Stimulated activated naive B cell treated with anti-CD40 and anti-IgM and Interleukin-4, amounts not matched to agents 10 μg/mL and 1 μg/mL and 100 μg/mL, for 72 hours (primary cell): ENCODE data around the gene RAD51B.

Source experiments
- ATAC-seq, 2 donors: fragments of 150-1000 bp; cut with Tn5 transposase; replicated peaks; 2 replicates each; pipeline ENCODE4 v1.10.0; 2021; ENCODE audit warnings: moderate library complexity in 1 of 2
- DNase-seq: peaks from one replicate; pipeline ENCODE4 v3.0.0; 2021
- H3K27ac Mint-ChIP-seq: one replicate; pipeline ENCODE4 v1.8.0; 2022; ENCODE audit warnings: mild to moderate bottlenecking, mixed read lengths
- H3K27me3 Mint-ChIP-seq, 2 donors: one replicate each; pipeline ENCODE4 v1.8.0; 2022; ENCODE audit warnings: mixed read lengths in 2 of 2
- H3K36me3 Mint-ChIP-seq, 2 donors: one replicate each; pipeline ENCODE4 v1.8.0; 2022; ENCODE audit warnings: mixed read lengths in 2 of 2, mild to moderate bottlenecking in 1 of 2
- H3K4me1 Mint-ChIP-seq, 2 donors: one replicate each; pipeline ENCODE4 v1.8.0; 2022; ENCODE audit warnings: mixed read lengths in 2 of 2, mild to moderate bottlenecking in 1 of 2
- H3K4me3 Mint-ChIP-seq, 2 donors: one replicate each; pipeline ENCODE4 v1.8.0; 2022; ENCODE audit warnings: mild to moderate bottlenecking in 2 of 2, mixed read lengths in 2 of 2, moderate library complexity in 1 of 2
- H3K9me3 Mint-ChIP-seq, 2 donors: one replicate each; pipeline ENCODE4 v1.8.0; 2022; ENCODE audit warnings: mixed read lengths in 2 of 2, mild to moderate bottlenecking in 1 of 2

RAD51B gene

DNA sequence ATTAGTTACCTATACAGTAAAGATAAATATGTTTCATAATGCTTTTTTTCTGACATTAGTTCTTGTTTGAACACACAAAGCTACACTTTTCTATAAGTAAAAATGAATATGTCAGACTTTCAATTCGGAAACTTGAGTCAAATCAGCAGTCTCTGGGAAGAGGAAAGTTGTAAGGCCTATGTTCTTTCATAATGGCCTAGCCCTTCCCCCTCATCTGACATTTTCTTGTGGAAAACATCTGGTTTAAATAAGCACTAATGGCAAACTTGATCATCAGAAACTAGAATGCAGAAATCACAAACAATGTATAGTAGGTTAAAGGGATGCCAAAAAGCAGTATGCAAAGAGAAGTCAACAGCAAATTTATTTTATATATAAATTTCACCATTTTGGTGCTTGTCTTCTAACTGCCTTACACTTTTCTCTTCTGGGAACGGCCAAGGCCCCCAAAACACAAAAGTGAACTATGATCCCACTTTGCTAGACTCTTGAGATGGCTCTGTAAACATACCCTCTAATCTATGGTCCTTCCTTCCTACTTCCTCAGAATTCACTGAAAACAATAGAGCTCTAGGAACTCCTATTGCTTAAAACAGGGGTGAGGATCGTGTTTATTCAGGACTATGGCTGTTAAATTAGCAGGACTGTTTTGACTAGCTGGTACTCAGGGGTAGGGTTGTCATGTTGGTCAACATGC is 444.1 kb downstream of the RAD51B start:
- H3K9me3 Mint-ChIP-seq = peaks cover 1 to 4% of the 10 kb centered on the region in 2 donors
- peaks cover 50 to 84% of the 10 kb centered on the region in 2 donors for H3K4me1 Mint-ChIP-seq
- H3K36me3 Mint-ChIP-seq = peaks cover 7 to 11% of the 10 kb centered on the region in 2 donors
- peak overlapping the region; percentile 86 for H3K27ac Mint-ChIP-seq
- no peaks in the 10 kb centered on the region for H3K27me3 Mint-ChIP-seq
- H3K4me3 Mint-ChIP-seq = no peak overlapping the region
- ATAC-seq = no peak
- no peak for DNase-seq

DNA sequence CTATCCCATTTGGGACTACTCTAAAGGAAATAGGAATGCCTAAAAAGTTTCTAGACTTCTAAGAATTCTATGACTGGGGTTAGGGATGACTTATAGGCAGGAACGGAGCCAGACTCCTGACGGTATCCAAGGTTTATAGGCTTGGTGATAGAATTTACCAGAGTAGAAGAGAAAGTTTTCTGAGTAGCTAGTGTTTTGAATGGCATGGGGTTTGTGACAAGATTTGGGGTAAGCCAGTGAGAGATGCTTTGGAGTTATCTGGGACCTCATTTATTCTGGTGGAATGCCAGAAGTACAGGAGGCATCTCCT is 444.6 kb downstream of the RAD51B start:
- ATAC-seq (no peak), DNase-seq (no peak)
- H3K4me3 Mint-ChIP-seq = no peak overlapping the region
- H3K4me1 Mint-ChIP-seq = peaks cover 51 to 84% of the 10 kb centered on the region in 2 donors
- peaks cover 6 to 8% of the 10 kb centered on the region in 2 donors for H3K36me3 Mint-ChIP-seq
- no peaks in the 10 kb centered on the region for H3K27me3 Mint-ChIP-seq
- peak overlapping the region; percentile 86 for H3K27ac Mint-ChIP-seq
- peaks cover 0 to 3% of the 10 kb centered on the region in 2 donors for H3K9me3 Mint-ChIP-seq

DNA sequence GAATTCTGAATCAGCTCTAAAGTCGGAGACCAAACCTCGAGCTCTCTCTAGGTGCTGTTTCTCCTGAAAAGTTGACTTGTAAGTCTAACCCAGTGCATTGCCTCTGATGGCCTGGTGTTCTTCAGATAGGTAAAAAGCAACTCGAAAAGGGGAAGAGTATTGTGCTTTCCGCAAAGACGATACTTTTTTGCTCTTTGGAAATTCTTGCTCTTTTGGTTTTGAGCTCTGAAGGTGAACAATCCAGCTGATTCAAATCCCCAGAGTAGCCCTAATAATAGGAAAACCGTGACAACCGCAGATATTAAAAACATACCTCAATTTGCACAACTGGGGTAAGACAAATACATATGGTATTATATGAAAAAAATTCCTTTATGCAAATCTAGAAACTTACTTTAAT is 447.4 kb downstream of the RAD51B start:
- Mint-ChIP-seq H3K36me3 (peaks cover 3 to 13% of the 10 kb centered on the region in 2 donors), H3K9me3 (peaks cover 0 to 5% of the 10 kb centered on the region in 2 donors), H3K27ac (peak overlapping the region; percentile 97), H3K4me3 (peak overlapping the region; percentile 1 to 23), H3K27me3 (no peaks in the 10 kb centered on the region), H3K4me1 (peaks cover 61 to 88% of the 10 kb centered on the region in 2 donors)
- ATAC-seq (peak; percentile 75), DNase-seq (peak; percentile 62)

DNA sequence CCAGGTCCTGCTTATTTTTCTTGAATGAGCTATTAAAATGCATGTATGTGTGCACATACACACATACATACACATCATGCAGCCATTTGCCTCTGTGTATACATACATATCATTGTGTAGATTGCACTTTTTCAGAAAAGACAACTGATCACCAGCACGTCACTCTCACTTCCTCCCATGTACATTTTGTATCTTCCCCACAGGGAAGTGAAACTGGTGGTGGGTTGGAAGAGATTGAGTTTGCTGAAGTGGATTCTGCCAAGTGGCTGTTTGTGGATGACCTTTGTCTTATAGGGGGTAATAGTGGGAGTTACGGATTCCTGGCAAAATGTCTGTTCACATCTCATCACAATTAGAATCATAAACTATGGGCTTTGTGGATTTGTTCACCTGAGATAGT is 448.6 kb downstream of the RAD51B start:
- Mint-ChIP-seq H3K9me3 (peaks cover 0 to 5% of the 10 kb centered on the region in 2 donors), H3K4me3 (peak overlapping the region; percentile 28 to 49), H3K36me3 (peaks cover 3 to 11% of the 10 kb centered on the region in 2 donors), H3K27me3 (no peaks in the 10 kb centered on the region), H3K4me1 (peaks cover 51 to 83% of the 10 kb centered on the region in 2 donors), H3K27ac (peak overlapping the region; percentile 97)
- DNase-seq (peak; percentile 86), ATAC-seq (peak; percentile 71 to 74)

DNA sequence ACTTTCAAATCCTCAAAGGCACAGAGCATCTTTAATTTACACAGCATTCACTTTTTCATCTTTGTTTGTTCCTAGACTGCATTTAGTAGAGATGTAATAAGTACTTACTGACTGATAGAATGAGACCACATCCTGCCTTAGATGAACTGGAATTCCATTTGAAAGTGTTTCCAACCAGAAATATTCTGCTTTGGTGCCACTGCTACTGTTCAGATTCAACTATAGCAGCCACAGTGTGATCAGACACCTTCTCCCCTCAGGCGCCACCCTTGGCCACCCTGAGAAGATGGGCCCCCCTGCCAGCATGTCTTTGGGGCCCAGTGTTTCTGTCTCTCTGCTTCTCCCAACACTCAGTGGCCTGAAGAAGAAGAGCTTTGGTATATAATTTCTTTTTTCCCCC is 449.1 kb downstream of the RAD51B start:
- Mint-ChIP-seq H3K9me3 (peaks cover 0 to 5% of the 10 kb centered on the region in 2 donors), H3K36me3 (peaks cover 3 to 10% of the 10 kb centered on the region in 2 donors), H3K27me3 (no peaks in the 10 kb centered on the region), H3K4me3 (peak overlapping the region; percentile 15 to 28), H3K27ac (peak overlapping the region; percentile 97), H3K4me1 (peaks cover 51 to 83% of the 10 kb centered on the region in 2 donors)
- ATAC-seq = peak; percentile 17 to 20
- DNase-seq = no peak

DNA sequence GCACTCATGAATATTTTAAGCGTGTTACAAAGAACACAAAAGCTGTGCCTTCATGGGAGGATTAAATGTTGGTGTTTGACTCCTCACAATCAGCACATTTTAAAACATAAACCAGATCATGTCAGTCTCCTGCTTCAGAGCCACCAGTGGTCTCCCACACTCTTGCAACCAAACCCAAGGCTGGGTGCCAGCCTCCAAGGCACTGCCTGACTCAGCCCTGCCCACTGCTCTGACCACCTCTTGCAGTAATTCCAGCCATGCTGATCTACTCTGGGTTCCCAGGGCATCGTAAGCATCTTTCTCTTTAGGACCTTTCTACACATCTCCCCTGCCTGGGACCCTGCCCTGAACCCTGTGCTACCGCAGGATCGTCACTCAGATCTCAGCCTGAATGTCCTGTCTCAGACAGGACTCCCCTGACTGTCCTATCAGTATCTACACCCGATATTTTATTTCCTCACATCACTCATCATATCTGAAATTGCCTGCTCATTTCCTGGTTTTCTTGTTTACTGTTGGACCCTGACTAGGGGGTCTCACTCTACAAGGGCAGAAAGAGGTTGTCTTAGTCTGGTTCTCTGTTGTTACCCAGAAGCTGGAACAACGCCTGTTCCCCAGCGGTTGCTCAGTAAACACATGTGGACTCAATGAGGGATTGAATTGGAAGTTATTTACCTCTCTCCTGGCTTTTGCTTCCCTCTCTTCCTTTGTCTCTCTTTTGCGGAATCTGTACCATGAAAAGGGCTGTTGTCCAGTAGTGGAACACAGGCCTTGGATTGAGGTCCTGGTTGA is 449.8 kb downstream of the RAD51B start:
- H3K27ac Mint-ChIP-seq = peak overlapping the region; percentile 97
- H3K4me1 Mint-ChIP-seq = peaks cover 50 to 83% of the 10 kb centered on the region in 2 donors

DNA sequence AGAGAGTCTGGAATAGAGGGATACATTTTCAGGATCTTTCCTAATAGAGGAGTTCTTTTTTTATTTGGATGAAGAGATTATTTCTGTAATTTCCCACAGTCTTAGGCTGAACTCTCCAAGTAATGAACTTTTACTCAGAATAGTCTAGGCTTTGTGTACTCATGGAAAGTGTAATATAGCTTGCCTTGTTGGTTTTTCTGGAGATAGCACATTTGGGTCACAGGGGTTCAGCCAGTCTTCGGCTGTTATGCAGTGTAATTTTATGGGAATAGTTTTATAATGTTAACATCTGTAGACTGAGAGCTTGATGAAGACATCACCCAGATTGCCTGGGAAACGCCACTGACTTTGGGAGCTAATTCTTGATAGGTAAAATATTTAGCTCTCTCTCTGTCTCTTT is 450.8 kb downstream of the RAD51B start:
- Mint-ChIP-seq H3K9me3 (peaks cover 1 to 5% of the 10 kb centered on the region in 2 donors), H3K27me3 (no peaks in the 10 kb centered on the region), H3K27ac (peak overlapping the region; percentile 97), H3K4me3 (no peak overlapping the region), H3K36me3 (peaks cover 3 to 10% of the 10 kb centered on the region in 2 donors), H3K4me1 (peaks cover 54 to 89% of the 10 kb centered on the region in 2 donors)
- DNase-seq (no peak), ATAC-seq (no peak)

More for the DNA sequence above, 449.8 kb downstream of the RAD51B start:
- Mint-ChIP-seq H3K36me3 (peaks cover 3 to 10% of the 10 kb centered on the region in 2 donors), H3K9me3 (peaks cover 1 to 5% of the 10 kb centered on the region in 2 donors), H3K27me3 (no peaks in the 10 kb centered on the region), H3K4me3 (peak overlapping the region in 1 of 2 donors; percentile 33)
- ATAC-seq = peak in 1 of 2 donors; percentile 14
- no peak for DNase-seq

DNA sequence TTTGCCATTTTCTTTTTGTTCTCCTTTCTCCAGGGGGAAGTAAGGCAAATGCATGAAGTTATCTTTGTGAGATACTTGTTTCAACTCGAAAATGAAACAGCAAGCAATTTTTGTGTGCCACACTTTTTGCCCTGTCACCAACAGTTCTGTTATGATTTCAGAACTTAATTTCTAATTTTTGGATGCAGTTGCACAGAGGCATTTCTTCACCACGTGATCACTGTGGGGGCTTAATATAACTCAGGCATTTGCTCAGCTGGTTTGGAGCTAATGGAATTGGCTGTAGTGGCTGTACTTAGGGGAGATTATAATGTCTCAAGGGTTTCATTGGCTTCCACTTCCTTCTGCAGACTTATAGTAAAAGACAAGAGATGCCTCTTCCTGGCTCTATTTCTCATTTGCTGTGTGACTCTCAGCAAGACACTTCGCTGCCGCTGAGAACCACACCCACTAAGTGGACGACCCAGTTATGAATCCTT is 452.4 kb downstream of the RAD51B start:
- Mint-ChIP-seq H3K27ac (peak overlapping the region; percentile 97), H3K27me3 (no peaks in the 10 kb centered on the region), H3K4me1 (peaks cover 62 to 93% of the 10 kb centered on the region in 2 donors), H3K9me3 (peaks cover 1 to 5% of the 10 kb centered on the region in 2 donors), H3K36me3 (peaks cover 3 to 15% of the 10 kb centered on the region in 2 donors), H3K4me3 (peak overlapping the region; percentile 55 to 60)
- ATAC-seq (peak; percentile 5 to 6), DNase-seq (no peak)

DNA sequence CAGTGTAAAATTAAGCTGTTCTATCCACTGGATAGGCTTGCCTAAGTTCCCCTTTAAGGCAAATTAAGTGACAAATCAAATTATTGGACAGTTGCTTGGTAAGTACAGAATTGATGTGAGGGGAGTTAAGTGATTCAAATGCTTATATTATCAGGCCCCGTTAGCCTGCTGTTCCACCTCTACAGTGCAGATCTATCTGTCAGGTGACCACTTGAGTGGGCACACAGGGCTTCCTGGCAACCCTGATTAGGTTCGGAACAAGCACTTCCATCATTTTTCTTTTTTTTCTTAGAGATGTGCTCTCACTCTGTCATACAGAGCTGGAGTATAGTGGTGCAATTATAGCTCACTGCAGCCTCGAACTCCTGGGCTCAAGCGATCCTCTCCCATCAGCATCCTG is 453.8 kb downstream of the RAD51B start:
- peaks cover 63 to 95% of the 10 kb centered on the region in 2 donors for H3K4me1 Mint-ChIP-seq

DNA sequence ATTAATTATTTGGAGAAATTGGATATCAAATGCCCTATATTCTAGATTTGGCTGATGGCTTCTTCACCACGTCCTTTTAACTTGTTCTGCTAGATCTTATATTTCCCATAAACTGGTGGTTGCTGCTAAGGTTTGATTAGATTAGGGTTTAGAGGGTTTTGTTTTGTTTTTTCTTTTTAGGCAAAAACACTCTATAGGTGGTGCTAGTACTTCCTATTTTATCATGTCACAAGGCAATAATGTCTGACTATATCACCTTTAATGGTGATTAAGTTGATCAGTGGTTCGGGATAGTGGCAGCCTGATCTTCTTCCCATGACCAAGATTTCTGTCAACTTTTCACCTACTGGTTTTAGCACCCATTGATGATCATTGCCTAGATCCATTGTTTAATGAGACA is 455.1 kb downstream of the RAD51B start:
- DNase-seq (no peak), ATAC-seq (no peak)
- Mint-ChIP-seq H3K9me3 (peaks cover 3 to 5% of the 10 kb centered on the region in 2 donors), H3K36me3 (peaks cover 10 to 26% of the 10 kb centered on the region in 2 donors), H3K4me1 (peaks cover 60 to 94% of the 10 kb centered on the region in 2 donors), H3K27me3 (no peaks in the 10 kb centered on the region), H3K27ac (peak overlapping the region; percentile 97), H3K4me3 (peak overlapping the region in 1 of 2 donors; percentile 45)

More for the DNA sequence above, 453.8 kb downstream of the RAD51B start:
- ATAC-seq (no peak), DNase-seq (no peak)
- H3K9me3 Mint-ChIP-seq = peaks cover 1 to 5% of the 10 kb centered on the region in 2 donors
- H3K27me3 Mint-ChIP-seq = no peaks in the 10 kb centered on the region
- peaks cover 3 to 19% of the 10 kb centered on the region in 2 donors for H3K36me3 Mint-ChIP-seq
- H3K27ac Mint-ChIP-seq = peak overlapping the region; percentile 86
- no peak overlapping the region for H3K4me3 Mint-ChIP-seq

DNA sequence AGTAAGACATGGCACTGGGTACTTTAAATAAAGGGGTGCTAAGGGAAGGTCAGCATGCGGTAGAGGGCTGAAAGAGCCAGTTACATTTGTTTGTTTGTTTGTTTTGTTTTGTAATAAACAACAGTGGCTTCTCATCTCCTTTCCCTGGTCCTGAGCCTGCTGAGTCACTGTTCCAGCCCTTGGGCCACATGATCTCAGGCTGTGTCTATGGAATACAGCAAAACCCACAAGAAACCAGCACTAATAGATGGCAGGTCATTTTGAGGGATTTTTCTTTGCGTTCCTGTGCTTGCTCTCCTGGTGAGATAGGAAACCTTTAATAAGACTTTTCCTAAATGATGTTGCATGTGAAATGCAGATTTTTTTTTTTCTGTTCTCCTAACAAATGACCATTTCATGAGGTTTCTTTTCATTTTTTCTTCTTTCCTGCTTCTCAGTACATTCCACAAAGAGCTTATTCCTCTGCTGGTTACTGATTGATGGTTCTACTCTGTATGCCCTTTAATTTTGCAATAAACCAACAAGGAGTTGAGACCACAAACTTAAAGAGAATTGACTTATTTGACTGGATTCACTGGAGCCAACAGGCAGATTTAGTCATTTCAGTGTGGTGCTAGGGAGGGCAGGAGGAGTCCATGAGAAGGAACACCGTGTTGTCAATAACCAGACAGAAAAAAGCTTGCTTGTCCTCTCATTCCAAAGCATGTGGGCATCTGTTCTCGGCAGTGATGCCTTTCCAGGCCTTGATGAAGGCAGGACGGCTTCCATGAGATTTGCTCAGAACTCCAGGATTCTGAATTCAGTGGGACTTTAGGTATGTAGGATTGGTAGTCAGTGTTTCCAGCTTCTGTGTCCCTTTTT is 459.2 kb downstream of the RAD51B start:
- no peaks in the 10 kb centered on the region for H3K27me3 Mint-ChIP-seq
- peak overlapping the region; percentile 67 to 71 for H3K4me3 Mint-ChIP-seq
- peaks cover 0 to 3% of the 10 kb centered on the region in 2 donors for H3K9me3 Mint-ChIP-seq
- peak; percentile 46 for DNase-seq
- peaks cover 77 to 99% of the 10 kb centered on the region in 2 donors for H3K4me1 Mint-ChIP-seq
- ATAC-seq = peak; percentile 3 to 5
- peaks cover 10 to 26% of the 10 kb centered on the region in 2 donors for H3K36me3 Mint-ChIP-seq
- H3K27ac Mint-ChIP-seq = peak overlapping the region; percentile 98

DNA sequence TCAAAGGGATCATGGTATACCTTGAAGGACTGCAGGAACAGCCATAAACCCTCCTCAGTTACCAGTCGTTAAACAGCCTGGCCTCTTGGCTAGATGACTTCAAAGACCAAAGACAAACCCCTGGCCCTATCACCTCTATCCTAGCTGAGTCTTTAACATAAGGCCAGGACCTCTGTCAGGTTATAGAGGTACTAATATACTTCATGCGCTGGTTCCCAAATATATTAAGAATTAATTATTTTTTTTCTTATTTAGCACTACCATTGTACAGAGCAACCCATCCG is 459.8 kb downstream of the RAD51B start:
- no peaks in the 10 kb centered on the region for H3K27me3 Mint-ChIP-seq
- H3K9me3 Mint-ChIP-seq = peaks cover 0 to 2% of the 10 kb centered on the region in 2 donors
- peak overlapping the region; percentile 67 to 71 for H3K4me3 Mint-ChIP-seq
- ATAC-seq = no peak
- peaks cover 74 to 99% of the 10 kb centered on the region in 2 donors for H3K4me1 Mint-ChIP-seq
- no peak for DNase-seq
- H3K27ac Mint-ChIP-seq = peak overlapping the region; percentile 98
- H3K36me3 Mint-ChIP-seq = peaks cover 10 to 26% of the 10 kb centered on the region in 2 donors

DNA sequence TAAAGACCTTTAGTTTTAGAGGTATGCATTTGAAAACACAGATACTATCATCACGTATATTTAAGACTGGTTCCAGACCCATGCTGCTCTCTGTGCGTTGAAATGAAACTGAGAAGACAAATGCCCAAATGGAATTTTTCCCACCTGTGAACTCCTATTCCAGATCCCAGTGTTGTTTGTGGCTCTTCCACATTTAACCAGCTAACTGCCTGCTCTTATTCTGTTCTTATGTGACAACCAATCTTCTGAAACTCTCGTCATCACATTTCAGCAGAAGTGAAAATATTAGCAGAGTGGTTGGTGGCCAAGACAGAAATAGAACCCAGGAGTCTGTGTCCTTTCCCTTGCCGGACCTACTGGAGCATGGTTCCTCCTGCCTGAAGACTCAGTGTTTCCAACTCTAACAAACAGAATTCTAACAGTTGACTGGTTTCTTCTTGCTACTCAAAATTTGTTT is 460.2 kb downstream of the RAD51B start:
- Mint-ChIP-seq H3K9me3 (peaks cover 0 to 2% of the 10 kb centered on the region in 2 donors), H3K36me3 (peaks cover 11 to 28% of the 10 kb centered on the region in 2 donors), H3K27ac (peak overlapping the region; percentile 98), H3K27me3 (no peaks in the 10 kb centered on the region), H3K4me3 (peak overlapping the region; percentile 74 to 82), H3K4me1 (peaks cover 73 to 99% of the 10 kb centered on the region in 2 donors)
- ATAC-seq = peak; percentile 39 to 47
- DNase-seq = peak; percentile 82
